ENCODE data around the gene PODN.

Gene PODN

GRCh38 chr1:53091841-53092645 lies 30.0 kb downstream of the PODN start:
- DNase-seq, result no peak

- DNase-seq, result no peak
Observed at GRCh38 chr1:53092659-53093450, 30.8 kb downstream of the PODN start.

- DNase-seq, result no peak
Observed at GRCh38 chr1:53093451-53093754, 31.4 kb downstream of the PODN start.

- DNase-seq, result no peak
Observed at GRCh38 chr1:53093778-53094532, 31.9 kb downstream of the PODN start.

DNA sequence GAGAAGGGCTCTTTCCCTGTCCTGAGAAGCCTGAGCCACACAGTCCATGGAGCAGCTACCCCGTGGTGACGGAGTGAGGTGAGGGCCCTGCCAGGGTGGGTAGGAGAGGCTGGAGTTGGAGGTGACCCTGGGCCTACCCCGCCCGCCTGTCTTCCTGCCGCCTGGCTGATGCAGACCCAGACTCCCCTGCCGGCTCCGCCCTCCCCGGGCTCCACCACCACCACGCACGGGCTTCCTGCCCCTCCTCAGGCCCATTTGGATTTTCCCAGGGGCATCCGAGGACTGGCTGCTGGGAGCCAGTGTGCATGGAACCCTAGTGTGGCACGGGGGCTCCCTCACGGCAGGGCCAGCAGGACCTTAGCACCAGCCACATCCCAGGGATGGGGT lies 32.5 kb downstream of the PODN start:
- no peak for DNase-seq

GRCh38 chr1:53104289-53104913 lies 42.4 kb downstream of the PODN start:
- DNase-seq, result no peak

DNA sequence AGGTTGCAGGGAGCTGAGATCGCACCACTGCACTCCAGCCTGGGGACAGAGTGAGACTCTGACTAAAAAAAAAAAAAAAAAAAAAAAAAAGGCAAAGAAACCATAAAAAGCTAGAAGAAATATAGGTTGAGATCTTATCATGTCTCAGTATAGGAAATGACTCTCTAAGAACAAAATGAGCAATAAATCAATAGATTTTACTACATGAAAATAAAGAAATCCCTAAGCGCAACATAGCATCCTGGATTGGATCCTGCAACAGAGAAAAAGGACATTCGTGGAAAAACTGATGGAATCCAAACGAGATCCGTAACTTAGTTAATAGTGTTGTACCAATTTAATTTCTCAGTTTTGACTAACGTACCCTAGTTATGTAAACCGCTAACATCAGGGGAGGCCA lies 45.1 kb downstream of the PODN start:
- DNase-seq, result no peak

DNA sequence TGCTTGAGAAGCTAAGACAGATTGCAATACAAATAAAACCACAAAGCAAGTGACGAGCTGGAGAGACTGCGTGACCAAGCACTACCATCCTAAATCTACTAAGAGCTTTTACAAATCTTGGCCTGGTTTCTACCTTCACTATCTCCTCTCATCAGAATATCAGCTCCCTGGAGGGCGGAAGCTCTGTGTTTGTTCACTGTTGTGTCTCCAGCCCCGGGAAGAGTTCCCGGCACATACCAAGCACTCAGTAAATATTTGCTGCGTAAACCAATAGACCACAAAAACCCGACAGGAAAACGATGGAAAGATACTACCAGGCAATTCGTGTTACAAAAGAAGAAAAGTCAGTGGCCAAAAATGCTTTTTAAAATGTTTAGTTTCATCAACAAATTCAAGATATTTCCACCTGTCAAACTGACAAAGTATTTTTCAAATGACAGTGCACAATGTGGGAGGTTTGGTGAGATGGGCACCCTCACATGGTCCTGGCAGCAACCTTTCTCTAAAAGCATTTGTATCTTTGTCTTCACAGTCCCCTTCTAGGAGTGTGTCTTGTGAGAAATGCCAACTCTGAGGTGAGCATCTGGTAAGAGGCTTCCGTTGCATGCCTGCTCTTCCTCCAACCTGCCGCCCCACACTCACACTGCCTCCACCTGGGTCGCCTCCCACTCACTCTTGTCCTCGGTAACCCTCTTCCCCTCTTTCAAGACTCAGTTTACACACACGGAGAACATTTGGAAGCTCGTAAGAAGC lies 45.7 kb downstream of the PODN start:
- peak; percentile 37 for DNase-seq

GRCh38 chr1:53108646-53109580 lies 46.9 kb downstream of the PODN start:
- DNase-seq, result no peak

GRCh38 chr1:53110370-53111072 lies 48.5 kb downstream of the PODN start:
- no peak for DNase-seq

GRCh38 chr1:53111073-53111556 lies 49.1 kb downstream of the PODN start:
- DNase-seq, result no peak

DNA sequence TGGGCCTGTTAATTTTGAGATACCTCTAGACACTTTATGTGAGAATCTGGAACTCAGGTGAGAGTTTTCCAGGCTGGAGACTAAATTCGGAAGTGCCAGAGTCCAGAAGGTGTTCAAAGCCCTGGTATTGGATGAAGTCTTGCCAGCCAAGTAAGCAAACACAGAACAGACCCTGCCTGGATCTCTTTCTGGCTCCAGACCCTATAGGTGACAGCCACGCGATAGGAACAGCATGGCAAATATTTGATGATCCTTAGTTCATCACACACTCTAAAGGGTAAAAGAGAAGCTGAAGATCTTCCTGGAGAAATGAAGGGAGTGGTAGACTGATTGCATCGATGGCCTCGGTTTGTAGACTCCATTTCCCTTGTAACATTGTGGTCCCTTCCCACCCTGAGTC lies 49.7 kb downstream of the PODN start:
- DNase-seq, result no peak

DNA sequence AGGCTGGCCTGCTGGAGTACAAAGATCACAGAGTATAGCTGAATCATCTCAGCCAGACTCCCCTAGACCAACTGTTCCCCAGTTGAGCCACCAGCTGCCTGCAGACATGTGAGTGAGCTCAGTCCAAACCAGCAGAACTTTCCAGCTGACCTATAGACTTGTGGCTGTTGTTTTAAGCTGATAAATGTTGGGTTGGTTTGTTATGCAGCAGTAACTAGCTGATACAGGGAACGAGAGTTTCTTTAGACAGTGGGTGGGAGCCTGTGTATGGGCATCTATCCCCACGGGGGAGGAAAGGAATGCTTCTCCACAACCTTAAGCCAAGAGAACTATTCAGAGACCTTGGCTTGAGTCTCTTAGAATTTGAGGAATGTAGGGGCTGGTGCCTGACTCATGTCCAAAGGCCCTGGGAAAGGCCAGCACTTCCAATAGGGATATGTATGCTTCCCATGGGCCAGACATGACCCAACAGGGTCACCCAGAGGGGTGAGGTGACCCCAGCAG lies 50.3 kb downstream of the PODN start:
- no peak for DNase-seq

DNA sequence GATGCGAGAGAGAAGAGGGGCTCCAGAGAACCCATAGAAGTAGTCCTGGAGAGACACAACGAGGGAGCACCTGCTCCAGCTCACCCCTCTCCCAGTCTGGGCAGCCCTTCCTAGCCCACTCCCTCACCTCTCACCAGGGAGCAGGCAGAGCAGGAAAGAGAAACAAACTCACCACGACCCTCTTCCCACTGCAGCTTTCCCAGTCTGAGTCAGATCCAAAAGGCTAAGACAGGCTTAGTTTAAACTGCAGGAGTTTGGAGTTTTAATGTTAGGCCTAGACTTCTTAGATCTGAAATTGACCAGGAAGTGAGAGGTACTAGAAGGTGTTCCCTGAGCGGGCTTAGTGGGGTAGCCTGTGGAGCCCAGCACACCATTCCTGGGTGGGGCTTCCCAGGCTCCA lies 50.8 kb downstream of the PODN start:
- DNase-seq, result no peak

GRCh38 chr1:53114090-53114489 lies 52.1 kb downstream of the PODN start:
- no peak for DNase-seq

DNA sequence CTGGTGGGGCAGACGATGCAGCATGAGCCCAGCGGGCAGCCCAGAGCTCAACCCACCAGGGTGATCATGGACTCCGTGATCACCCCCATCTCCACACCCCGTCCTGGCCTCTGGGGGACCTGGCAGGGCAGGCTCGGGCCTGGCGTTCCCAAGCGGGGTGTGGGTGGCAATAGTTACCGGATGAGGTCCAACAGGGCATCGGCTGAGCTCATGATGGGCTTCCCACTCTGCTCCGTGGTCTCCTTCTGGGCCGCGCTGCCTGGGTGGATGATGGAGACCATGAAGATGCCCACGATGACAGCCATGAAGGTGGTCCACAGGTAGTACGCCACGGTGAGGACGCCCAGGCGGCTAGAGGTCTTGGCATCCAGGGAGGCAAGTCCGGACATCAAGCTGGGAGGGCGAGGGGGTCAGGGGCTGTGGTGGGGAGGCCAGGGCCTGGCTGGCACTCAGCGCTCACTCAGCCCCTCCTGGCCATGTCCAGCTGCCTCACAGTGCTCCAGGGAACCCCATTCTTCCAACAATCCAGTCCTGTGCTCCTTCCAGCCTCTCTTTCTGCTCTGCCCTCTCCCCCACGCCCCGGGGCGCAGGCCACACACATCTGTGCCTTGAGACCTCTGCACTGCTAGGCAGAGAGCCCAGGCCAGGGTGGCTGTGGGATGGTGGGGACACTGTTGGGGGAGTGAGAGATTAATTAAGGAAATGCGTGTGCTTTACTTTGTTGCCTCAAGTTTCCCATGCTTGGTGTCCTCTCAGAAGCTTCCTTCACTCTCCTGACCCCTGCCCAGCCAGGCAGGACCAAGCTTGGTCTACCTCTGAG lies 52.8 kb downstream of the PODN start:
- DNase-seq, result no peak

DNA sequence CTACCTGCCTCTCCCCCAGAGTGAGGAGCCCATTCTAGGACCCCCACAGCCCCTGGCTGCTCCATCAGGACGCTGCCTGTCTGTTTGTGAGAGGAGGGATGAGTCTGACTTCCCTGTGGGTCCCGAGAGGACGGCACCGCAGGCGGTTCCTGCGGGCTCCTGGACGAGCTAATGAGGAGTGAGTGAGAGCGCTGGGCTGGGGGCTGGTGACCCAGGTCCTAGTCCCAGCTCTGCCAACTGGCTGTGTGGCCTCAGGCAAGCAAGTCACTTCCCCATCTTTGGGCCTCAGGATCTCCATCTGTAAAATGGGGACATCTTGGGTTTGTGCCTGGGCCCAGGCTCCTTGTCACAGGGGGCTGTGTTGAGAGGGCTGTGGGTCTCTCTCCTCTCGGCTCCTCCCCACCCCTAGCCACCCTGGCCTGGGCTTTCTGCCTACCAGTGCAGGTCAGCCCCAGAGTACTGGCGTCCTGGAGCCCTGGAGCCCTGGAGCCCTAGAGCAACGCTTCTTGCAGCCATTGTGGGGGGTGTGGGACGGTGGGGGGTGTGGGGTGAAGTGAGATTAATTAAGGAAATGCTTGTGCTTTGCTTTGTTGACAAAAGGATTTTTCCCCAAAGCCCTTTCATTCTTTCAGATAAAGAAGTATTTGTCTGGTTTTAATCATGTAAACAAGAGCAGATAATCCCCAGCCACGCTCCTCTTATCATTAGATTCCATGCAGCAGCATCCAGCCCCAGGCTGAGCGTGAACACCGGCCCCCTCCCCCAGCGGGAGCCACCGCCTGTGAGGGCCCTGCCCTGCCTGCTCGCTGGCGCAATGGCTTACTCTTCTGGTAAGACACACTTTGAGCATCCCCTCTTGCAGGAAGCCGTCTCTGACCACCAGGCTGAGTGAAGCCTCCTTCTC lies 53.6 kb downstream of the PODN start:
- DNase-seq, result no peak

DNA sequence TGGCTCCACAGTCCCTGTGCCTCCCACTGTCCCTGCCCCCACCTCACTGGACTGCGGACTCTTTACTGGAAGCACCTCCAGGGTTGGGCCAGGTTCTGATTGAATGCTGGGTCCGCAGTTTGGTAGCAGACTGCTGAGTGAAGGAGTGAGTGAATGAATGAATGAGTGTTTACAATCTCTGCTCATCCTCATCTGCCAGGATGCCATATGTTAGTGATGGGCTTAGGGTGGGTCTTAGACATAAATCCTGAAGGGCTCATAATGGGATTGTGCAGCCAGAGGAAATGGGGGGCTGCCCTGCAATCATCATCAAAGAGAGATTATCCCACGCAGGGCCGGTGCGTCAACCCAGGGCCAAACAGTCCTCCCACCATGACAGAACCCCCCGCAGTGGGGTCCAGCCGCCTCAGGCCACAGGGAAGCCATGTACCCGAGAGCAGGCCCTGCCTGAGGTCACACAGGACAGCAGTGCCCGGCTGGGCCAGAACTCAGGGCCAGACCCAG lies 54.3 kb downstream of the PODN start:
- DNase-seq, result no peak
